ENCODE data around the gene CLCN3. TPM values are rescaled to one million over a fixed set of nuclear protein-coding genes. Genes with fewer than 3 reads are reported as not detected.

CLCN3 gene
- total RNA-seq, 2 donors from 2014 or later: 36.4 to 43.8 TPM

- Mint-ChIP-seq H3K4me1 (no peaks in the 10 kb centered on the region), H3K9me3 (no peaks in the 10 kb centered on the region), H3K4me3 (no peak overlapping the region), H3K36me3 (ENCODE audit: low read depth) (peaks cover 4% of the 10 kb centered on the region), H3K27ac (no peak overlapping the region), H3K27me3 (ENCODE audit: insufficient read depth) (no peaks in the 10 kb centered on the region)
- Histone ChIP-seq H3K4me1 (ENCODE audit: control insufficient read depth, insufficient read depth, low read length) (no peaks in the 10 kb centered on the region), H3K9ac (ENCODE audit: extremely low read depth, low read length, poor library complexity, severe bottlenecking) (no peak overlapping the region), H3K36me3 (ENCODE audit: control insufficient read depth, insufficient read depth, low read length) (peaks cover 13% of the 10 kb centered on the region), H3K9me3 (ENCODE audit: control insufficient read depth, low read length) (no peaks in the 10 kb centered on the region), H3K27me3 (ENCODE audit: control insufficient read depth, insufficient read depth, low read length, poor library complexity, severe bottlenecking) (no peaks in the 10 kb centered on the region), H3K27ac (ENCODE audit: low read depth, low read length) (no peak overlapping the region), H3K4me3 (ENCODE audit: low read length) (no peak overlapping the region)
- DNase-seq: no peak
- TF ChIP-seq CTCF (conservative IDR thresholded peaks at IDR 0.05): no peak
These were observed 19.2 kb upstream of the CLCN3 start for GRCh38 chr4:169601016-169601771.

- DNase-seq: no peak
- Histone ChIP-seq H3K9me3 (ENCODE audit: control insufficient read depth, low read length) (no peaks in the 10 kb centered on the region), H3K27ac (ENCODE audit: low read depth, low read length) (no peak overlapping the region), H3K36me3 (ENCODE audit: control insufficient read depth, insufficient read depth, low read length) (peaks cover 13% of the 10 kb centered on the region), H3K4me3 (ENCODE audit: low read length) (no peak overlapping the region), H3K27me3 (ENCODE audit: control insufficient read depth, insufficient read depth, low read length, poor library complexity, severe bottlenecking) (no peaks in the 10 kb centered on the region), H3K9ac (ENCODE audit: extremely low read depth, low read length, poor library complexity, severe bottlenecking) (no peak overlapping the region), H3K4me1 (ENCODE audit: control insufficient read depth, insufficient read depth, low read length) (no peaks in the 10 kb centered on the region)
- Mint-ChIP-seq H3K36me3 (ENCODE audit: low read depth) (peaks cover 7% of the 10 kb centered on the region), H3K27ac (no peak overlapping the region), H3K4me3 (no peak overlapping the region), H3K4me1 (no peaks in the 10 kb centered on the region), H3K9me3 (no peaks in the 10 kb centered on the region), H3K27me3 (ENCODE audit: insufficient read depth) (no peaks in the 10 kb centered on the region)
- WGBS, 2 experiments (ENCODE audit: insufficient coverage in 1 of 2, insufficient read length in 1 of 2): 86 to 100% methylated on average over 1 to 2 of the region's 2 CpGs
- no peak for TF ChIP-seq CTCF (conservative IDR thresholded peaks at IDR 0.05)
These were observed 17.1 kb upstream of the CLCN3 start for GRCh38 chr4:169603312-169603711.

- H3K27me3 ChIP-seq (ENCODE audit: control insufficient read depth, insufficient read depth, low read length, poor library complexity, severe bottlenecking): no peaks in the 10 kb centered on the region
- 57 to 64% methylated on average over 1 of the region's 1 CpG for WGBS, 2 experiments (ENCODE audit: insufficient coverage in 1 of 2, insufficient read length in 1 of 2)
- H3K27ac Mint-ChIP-seq: peak overlapping the region; percentile 4
- no peak overlapping the region for H3K4me3 ChIP-seq (ENCODE audit: low read length)
- no peak overlapping the region for H3K9ac ChIP-seq (ENCODE audit: extremely low read depth, low read length, poor library complexity, severe bottlenecking)
- DNase-seq: no peak
- H3K9me3 ChIP-seq (ENCODE audit: control insufficient read depth, low read length): no peaks in the 10 kb centered on the region
- peaks cover 10% of the 10 kb centered on the region for H3K36me3 Mint-ChIP-seq (ENCODE audit: low read depth)
- TF ChIP-seq CTCF (conservative IDR thresholded peaks at IDR 0.05): no peak
- H3K4me1 Mint-ChIP-seq: no peaks in the 10 kb centered on the region
- H3K4me1 ChIP-seq (ENCODE audit: control insufficient read depth, insufficient read depth, low read length): no peaks in the 10 kb centered on the region
- H3K27ac ChIP-seq (ENCODE audit: low read depth, low read length): no peak overlapping the region
- peaks cover 13% of the 10 kb centered on the region for H3K36me3 ChIP-seq (ENCODE audit: control insufficient read depth, insufficient read depth, low read length)
- H3K27me3 Mint-ChIP-seq (ENCODE audit: insufficient read depth): no peaks in the 10 kb centered on the region
- no peak overlapping the region for H3K4me3 Mint-ChIP-seq
- H3K9me3 Mint-ChIP-seq: no peaks in the 10 kb centered on the region
These were observed 16.1 kb upstream of the CLCN3 start for GRCh38 chr4:169604131-169604900.
